Hematopoietic multipotent progenitor cell treated with erythropoietin and hydrocortisone succinate and interleukin-3 and kit ligand, for 6 days (in vitro differentiated cells): Measurements from ENCODE around the gene FBXL15.

Source experiments
- DNase-seq: peaks from one replicate; pipeline ENCODE4 v3.0.0-alpha.2; 2015

The FBXL15 gene

GRCh38 chr10:102411341-102412255 is 9.0 kb upstream of the FBXL15 start:
- no peak for DNase-seq

DNA sequence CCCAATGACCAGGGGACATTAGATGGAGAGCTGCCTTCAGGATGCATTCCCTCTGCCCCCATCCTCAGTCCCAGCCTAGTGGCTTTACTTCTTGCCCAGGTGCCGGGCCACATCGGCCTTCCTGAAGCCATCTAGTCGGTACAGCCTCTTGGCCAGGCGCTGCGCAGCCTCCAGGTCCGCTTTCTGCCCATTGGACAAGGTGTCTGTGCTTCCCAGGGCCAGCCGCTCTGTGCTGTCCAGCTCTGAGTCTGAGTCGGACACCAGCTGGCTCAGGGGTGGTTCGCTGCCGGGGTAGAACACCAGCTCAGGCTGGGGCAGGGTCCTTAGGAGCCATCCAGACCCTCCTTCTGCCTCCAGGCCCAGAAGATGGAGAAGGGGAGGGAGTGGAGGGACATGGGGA is 8.3 kb upstream of the FBXL15 start:
- DNase-seq = no peak

DNA sequence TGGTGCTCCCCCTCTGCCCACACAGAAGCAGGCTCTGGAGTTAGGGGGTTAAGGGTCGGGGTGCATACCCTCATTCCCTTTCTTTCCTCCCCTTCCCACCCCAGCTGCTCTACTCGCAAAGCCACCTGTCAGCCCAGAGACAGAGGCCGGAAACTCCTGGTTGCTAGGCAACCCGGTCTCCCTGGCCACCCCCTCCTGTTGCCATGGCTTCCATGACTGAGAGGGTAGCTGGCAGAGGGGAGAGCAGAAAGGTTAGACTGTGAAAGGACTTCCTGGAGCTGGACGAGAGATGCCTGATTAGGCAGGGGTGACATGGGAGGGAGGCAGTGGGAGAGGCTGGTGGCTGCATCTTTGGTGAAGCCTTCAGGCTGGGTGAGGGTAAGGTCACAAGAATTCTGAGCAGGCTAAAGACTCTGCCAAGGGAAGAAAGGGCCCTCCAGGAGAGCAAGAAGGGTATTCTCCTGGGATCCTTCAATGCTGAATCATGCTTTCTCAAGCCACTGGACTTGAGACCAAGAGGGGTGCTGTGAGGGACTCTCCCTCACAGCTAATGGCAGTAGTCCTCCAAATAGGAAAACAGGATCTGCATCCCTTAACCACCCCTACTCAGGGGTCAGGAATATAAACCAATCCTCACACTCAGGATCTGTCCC is 7.5 kb upstream of the FBXL15 start:
- no peak for DNase-seq

DNA sequence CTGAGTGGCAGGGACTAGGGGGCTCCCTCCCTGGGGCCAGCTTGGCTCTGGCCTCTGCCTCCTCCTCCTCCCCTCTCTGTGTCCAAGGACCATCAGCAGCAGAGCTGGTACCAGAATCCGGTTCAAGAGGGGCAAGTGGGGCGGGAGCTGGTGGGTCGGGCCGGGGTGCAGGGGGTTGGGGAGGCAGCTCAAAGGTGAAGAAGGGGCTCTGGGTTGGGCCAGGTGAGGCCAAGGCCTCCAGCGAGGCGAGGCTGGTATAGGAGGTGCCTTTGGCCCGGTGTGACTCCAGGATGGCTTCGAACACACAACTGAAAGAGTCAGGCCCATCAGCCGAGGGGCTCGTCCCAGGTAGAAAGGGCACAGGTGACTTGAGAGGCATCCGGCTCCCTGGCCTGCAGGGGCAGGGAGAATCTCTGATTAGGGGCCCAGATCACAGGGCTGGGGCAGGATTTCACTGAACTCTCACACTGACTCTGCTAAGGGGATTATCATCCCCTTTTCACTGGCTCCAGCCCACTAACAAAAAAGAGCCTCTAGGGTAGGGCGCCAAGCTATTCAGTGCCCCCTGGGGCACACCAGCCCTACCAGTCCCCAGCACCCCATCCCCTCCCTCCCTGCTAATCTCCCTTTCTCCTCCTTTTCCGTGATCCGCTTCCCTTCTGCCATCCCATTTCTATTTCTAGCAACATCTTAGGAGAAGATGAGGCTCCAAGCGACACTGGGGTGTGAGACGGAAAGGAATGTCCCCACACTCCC is 6.7 kb upstream of the FBXL15 start:
- DNase-seq = no peak

DNA sequence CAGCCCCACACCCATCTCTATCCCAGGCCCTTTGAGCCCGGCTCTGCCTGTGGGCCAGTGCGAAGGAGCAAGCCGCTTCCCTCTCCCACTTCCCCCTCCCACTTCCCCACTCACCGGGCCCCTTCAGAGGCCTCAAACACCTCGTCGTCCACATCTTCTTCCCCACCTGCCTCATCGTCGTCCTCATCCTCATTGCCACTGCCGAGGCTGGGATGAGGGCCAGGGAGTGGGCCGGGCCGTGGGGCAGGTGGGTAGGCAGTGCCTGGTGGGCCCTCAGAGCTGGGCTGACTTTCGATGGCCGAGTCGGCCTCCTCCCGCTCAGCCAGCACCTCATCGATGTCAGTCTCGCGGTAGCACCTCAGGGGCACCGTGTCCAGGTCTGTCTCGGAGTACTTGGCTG is 5.9 kb upstream of the FBXL15 start:
- no peak for DNase-seq

- no peak for DNase-seq
Measured at GRCh38 chr10:102416283-102416682, 4.4 kb upstream of the FBXL15 start.

DNA sequence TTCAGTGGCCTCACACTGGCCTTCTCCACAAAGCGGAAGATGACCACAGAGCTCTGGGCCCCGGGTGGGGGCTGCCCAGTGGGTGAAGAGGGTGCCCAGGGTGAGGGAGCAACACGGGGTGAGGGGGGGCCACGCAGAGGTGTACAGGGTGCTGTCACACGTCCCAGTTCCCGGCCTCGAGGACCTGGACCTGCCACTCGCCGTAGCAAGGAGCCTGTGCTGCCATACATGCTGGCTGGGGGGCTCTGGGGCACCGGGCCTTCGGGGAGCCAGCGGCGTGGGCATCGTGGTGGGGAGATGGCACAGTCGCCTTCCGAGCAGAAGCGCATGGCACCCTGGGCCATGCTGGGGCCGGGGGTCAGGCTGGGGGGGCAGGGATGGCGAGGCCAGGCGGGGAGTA is 3.9 kb upstream of the FBXL15 start:
- DNase-seq = no peak

GRCh38 chr10:102418622-102419268 is 1.9 kb upstream of the FBXL15 start, which contains the start of gene PSD:
Gene PSD (minus strand): TSS chr10:102418785. CDS start chr10:102417038, 1,747 bp downstream.
- DNase-seq = no peak

DNA sequence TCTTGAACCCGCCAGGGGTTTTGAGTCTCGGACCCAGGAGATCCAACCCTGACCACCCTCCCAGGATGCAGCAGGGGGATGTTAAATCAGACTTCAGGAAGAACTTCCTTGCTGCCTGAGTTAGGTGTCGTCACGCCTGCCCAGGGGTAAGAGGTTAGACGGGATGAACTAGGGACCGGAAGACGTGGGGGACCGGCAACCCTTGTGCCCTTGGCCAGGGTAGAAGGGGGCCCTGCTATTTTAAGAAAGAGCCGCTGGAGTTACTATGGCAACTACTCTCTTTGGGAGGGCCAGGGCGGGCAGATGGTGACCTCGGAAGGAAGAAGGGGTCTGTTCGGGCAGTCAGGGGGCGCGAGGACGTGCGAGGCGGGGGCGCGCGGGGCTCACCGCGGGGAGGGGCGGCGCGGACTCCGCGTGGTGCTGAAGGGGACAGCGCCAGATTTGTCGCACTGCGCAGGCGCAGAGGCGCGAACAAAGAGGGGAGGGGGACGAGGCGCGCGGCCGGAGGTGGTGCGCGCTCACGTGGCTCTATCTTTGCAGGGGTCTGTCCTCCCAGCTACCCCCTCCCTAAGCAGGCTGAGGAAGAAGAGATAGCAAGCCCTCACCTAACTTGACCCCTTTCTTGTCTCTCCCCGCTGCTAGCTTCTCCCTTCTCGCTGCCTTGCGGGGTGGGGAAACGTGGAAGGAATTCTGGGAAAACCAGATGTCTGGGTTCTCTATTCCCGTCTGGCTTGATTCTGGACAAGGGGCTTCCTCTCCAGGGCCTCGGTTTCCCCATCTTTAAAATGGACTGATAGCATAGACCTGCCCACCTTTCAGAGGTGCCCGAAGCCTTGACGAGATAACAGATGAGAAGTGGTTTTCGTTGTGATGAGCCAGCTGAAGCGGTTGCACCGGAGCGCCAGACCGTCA is 1.1 kb upstream of the FBXL15 start:
- DNase-seq = peak; percentile 70

GRCh38 chr10:102420181-102420713 is 389 bp upstream of the FBXL15 start:
- DNase-seq = no peak

- DNase-seq = no peak
Measured at GRCh38 chr10:102421507-102421756, 796 bp downstream of the FBXL15 start.

- DNase-seq = peak; percentile 85
Measured at GRCh38 chr10:102421757-102422512, 1.3 kb downstream of the FBXL15 start.

DNA sequence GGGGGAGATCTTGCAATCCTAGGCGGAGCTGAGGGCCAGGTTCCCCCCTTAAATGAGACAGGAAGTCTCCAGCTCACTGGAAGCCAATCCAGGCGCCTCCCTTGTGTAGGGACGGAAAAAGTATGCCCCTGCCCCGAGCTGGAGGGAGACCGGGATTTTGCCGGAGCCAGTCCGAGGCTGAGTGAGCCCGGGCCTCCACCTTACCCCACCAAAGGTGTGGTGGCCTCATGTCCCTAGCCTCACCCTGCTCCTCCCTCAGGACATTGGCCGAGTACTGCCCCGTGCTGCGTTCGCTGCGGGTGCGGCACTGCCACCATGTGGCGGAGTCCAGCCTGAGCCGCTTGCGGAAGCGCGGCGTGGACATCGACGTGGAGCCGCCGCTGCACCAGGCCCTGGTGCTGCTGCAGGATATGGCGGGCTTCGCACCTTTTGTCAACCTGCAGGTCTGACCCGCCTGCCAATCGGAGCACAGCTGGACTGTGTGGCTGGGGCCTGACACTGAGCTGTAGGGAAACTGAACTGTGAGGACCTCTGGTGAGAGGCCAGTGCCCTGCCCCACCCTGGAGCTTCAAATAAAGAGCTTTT is 2.0 kb downstream of the FBXL15 start:
- peak; percentile 84 for DNase-seq

- no peak for DNase-seq
Measured at GRCh38 chr10:102423372-102423968, 2.8 kb downstream of the FBXL15 start.

DNA sequence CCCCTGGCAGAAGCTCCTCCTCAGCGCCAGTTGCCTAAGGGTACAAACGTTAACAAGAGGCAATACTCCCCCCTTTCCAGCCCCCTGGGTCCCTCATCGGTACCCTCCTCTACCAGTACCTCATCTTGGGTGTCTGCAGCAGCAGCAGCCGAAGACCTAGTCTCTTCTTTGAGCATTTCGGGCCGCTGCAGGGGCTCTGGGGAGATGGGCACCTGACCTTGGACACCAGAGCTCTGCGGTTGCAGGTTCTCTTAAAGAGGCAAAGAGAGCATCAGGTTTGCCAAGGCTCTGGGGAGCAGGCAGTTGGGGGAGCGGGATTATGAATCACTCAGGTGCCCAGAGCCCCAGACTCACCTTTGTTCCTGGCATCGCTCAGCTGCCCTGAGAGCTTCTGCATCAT is 3.5 kb downstream of the FBXL15 start:
- no peak for DNase-seq

DNA sequence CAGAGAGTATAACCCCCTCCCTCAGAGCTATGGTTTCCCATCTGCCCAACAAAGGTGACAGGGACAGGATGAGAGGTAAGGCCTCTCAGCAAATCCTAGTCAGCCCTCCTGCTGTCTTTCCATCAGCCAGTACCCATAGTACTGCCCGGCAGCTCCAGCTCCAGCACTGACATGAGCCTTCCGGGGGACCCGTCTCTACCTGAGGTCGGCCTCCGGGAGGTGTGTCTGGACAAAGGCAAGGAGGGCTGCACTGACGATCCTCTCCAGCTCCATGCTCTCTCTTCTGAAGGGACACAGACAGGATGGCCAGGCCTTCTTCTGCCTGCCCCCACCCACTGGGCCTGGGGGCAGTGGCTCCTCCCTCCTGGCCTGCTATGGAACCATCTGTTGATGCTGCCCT is 4.3 kb downstream of the FBXL15 start:
- no peak for DNase-seq

GRCh38 chr10:102425444-102425843 is 4.8 kb downstream of the FBXL15 start:
- DNase-seq = no peak

DNA sequence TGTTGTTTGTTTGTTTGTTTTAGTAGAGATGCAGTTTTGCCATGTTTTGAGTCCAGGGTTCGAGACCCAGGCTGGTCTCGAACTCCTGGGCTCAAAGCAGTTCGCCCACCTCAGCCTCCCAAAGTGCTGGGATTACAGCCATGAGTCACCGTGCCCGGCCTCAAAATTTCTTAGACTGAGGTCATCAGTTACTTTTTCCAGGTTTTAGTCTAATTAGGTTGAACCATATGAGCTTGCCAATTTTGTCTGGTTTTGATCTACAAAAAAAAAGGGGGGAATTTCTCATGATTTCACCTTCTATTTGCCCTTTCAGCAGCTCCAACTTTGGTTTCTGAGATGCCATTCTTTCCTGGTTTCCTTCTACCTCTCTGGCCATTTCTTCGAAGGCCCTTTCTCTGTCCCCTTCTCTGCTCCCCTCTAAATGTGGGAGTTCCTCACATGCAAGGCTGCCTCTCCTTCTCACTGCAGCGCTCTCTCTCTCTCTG is 6.2 kb downstream of the FBXL15 start:
- no peak for DNase-seq

GRCh38 chr10:102429468-102429867 is 8.8 kb downstream of the FBXL15 start:
- no peak for DNase-seq
